NCI-H2081 (cell line): ENCODE measurements around the gene CIITA.
"Not testable (repeated sequence)": the region's sequence is repeated elsewhere in the genome, so short reads cannot be mapped to it uniquely, and the experiment has no call there.

ENCODE experiments used
- DNase-seq, 2 experiments: peaks; one replicate each; lab custom pipeline; 2025; lab: John Stamatoyannopoulos, UW

CIITA gene

DNA sequence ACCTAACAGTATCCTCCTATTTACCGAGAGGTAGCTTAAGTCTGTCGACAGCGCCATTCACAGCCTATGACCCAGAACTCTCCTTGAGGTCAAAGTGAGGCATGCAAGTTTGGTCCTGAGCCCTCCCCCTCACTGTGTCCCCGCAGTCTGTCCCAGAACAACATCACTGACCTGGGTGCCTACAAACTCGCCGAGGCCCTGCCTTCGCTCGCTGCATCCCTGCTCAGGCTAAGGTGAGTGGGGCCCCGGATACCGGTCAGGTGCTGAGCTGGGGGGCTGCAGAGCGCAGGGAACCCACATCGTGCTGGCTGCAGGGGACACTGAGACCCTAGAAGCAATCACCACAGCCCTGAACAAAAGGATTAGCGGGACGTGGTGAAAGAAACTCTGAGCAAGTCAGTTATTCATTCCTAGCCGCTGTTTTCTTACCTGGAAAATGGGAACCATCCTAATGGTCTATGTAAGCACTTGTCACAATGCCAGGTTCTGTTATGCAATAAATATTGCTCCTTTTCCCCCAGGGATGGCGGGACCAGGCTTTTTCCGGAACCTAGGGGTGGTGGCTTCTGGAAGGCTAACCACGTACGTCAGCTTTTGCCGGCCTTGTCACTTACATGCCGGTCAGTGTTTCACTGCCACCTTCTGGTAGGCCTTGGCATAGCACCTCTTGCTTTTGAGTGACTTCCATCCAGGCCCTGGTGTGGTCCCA lies 41.4 kb downstream of the CIITA start:
- DNase-seq, result peak; percentile 75 to 79

DNA sequence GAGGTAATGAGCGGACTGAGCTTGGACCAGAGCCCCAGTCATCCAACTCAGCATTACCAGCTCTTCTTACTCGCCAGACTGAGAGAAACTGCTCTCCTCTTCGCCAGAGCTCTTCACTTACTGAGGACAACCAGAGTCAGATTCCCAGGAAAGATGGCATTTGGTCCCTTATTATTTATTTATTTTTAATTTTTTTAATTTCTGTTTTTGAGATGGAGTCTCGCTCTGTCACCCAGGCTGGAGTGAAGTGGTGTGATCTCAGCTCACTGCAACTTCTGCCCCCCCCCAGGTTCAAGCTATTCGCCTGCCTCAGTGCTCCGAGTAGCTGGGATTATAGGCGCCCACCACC lies 42.0 kb downstream of the CIITA start:
- DNase-seq, result no peak

DNA sequence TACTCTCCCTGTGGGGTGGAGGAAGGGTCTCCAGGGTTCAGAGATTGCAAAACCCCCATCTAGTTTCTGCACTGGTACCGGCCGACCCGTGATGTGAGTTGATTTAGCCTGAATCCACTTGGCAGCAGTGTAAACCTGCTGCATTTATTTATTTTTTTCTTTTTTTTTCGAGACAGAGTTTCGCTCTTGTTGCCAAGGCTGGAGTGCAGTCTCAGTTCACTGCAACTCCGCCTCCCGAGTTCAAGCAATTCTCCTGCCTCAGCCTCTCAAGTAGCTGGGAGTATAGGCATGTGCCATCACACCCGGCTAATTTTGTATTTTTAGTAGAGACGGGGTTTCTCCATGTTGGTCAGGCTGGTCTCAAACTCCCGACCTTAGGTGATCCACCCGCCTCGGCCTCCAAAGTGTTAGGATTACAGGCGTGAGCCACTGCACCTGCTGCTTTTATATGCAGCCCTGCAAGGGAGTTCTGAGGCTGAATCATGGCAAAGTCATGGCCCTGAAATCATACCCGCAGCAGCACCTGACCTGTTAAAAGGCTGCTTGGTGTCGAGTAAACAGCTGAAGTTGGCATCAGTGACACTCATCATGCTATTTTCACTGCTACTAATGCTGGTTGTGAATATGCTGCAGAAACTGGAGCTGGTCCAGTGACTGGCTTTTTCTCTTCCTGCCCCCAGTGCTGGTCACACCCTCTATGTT lies 43.9 kb downstream of the CIITA start:
- no peak for DNase-seq

DNA sequence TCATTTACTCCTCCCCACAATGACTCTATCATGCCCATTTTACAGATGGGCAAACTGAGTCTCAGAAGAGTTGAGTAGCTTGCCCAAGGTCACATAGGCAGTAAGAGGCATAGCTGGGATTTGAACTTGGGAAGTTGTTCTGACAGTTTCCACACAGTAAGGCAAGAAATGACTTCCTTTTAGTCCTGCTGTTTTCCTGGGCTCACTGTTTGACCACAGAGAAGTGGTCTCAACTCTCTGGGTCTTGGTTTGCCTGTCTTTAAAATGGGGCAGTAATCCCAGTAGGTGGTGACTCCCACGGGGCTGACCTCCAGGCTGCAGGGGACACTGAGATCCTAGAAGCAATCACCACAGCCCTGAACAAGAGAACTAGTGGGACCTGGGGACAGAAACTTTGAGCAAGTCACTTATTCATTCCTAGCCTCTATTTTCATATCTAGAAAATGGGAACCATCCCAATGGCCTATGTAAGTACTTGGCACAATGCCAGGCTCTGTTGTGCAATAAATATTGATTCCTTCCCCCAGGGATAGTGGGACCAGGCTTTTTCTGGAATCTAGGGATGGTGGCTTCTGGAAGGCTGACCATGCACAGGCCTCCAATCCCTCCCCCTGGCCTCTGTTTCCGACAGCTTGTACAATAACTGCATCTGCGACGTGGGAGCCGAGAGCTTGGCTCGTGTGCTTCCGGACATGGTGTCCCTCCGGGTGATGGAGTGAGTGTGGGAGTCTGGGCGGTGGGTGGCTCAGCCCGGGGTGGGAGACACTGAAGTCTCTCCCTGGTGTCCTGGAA lies 44.7 kb downstream of the CIITA start:
- no peak for DNase-seq

DNA sequence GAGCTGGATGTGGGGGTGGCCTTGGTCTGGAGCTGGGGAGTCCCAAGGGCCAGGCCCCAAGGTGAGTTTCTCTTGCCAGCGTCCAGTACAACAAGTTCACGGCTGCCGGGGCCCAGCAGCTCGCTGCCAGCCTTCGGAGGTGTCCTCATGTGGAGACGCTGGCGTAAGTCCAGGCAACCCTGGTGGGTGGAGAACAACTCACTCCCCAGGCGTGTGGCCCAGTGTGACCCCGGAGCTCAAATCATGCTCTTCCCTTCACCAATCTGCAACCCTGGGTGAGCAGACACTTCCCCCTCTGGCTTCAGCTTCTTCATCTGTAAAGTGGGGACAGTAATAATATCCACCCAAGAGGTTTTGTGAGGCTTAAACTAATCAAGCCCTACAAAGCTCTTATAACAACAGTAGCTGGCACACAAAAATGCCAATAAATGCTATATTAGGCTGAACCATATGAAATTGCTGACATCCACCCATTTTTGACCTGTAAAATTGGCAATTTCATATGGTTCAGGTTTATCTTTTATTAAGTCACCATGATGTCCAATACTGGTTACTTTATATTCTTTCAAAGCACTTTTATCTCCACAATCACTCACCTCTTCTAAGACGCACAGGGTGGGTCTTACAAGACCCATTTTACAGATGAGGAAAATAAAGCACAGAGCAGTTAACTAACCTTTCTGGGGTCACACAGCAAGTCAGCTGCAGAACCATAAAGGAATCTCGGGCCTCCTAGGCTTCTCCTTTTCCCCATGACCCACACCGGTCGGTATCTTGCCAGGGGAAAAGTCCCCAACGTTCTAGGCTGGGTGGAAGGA lies 45.5 kb downstream of the CIITA start:
- no peak for DNase-seq

DNA sequence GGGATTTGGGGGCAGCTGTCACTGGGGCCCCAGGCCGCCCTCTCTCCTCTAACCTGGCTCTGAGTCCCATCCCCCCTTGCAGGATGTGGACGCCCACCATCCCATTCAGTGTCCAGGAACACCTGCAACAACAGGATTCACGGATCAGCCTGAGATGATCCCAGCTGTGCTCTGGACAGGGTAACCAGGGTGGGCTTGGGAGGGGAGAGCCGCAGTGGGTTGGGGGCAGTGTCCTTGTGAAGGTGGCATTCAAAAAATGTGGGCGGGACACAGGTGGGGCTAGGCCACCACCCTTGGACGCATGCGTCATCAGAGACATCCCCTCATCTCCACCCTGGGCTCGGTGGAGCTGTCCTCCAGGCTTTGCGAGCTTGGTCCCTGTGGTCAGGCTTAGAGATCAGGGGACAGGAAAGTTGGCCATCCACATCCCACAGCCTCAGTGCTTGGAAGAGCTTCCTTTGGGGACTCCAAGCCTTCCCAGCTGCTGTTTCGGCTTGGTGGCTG lies 46.2 kb downstream of the CIITA start:
- DNase-seq, result no peak

DNA sequence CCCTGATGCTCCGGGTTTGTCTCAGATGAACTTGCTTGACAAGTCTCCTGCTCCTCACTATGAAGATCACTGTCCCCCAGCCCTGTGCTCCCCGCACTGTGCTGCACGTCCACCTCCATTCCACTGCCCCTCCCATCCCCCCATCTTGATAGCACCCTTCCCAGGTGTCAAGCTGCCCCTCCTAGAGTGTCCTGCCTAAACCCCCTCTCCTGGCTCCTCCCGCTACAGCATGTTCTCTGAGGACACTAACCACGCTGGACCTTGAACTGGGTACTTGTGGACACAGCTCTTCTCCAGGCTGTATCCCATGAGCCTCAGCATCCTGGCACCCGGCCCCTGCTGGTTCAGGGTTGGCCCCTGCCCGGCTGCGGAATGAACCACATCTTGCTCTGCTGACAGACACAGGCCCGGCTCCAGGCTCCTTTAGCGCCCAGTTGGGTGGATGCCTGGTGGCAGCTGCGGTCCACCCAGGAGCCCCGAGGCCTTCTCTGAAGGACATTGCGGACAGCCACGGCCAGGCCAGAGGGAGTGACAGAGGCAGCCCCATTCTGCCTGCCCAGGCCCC lies 46.7 kb downstream of the CIITA start:
- no peak for DNase-seq

DNA sequence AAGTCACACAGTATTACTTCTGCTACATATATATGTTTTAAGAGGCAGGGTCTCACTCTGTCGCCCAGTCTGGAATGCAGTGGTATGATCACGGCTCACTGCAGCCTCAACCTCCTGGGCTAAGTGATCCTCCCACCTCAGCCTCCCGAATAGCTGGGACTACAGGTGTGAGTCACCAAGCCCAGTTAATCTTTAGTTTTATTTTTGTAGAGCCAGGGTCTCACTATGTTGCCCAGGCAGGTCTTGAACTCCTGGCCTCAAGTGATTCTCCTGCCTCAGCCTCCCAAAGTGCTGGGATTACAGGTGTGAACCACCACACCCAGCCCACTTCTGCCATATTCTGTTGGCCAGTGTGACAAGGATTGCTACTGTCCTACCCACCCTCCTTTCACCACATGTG lies 48.3 kb downstream of the CIITA start:
- not testable (repeated sequence) for DNase-seq

DNA sequence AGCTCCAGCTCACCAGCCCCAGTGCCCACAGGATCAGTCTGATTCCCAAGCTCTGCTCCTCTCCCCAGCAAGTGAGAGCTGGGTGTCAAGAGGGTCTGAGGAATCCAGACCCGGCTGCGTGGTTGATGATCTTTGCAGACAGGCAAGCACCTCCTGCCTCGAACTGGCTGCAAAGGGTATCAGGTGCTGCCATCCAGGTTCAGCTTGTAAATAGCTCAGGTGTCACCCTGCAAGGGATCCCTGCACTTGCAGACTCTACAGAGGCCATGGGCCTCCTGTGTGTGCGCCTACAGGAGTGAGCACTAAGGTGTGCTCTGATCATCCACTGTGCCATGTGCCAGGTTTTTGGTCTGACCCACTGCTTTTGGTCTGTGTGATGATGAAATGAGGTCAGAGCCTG lies 49.1 kb downstream of the CIITA start:
- no peak for DNase-seq

DNA sequence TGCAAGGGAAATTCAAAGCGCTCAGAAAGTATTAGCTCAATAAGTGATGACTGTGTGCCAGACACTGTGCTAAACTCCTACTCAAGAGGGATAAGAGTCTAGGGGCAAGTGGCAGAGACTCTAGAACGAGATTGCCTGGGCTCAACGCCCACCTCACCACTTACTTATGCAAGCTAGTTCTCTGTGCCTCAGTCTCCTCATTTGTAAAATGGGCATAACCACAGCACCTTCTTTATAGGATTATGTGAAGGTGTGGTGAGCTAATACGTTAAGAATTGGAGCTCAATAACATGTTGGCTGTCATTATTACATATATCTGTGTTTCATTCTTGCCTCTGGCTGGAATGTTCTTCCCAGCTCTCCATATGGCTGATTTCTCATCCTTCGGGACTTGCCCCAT lies 49.9 kb downstream of the CIITA start:
- DNase-seq, result no peak

DNA sequence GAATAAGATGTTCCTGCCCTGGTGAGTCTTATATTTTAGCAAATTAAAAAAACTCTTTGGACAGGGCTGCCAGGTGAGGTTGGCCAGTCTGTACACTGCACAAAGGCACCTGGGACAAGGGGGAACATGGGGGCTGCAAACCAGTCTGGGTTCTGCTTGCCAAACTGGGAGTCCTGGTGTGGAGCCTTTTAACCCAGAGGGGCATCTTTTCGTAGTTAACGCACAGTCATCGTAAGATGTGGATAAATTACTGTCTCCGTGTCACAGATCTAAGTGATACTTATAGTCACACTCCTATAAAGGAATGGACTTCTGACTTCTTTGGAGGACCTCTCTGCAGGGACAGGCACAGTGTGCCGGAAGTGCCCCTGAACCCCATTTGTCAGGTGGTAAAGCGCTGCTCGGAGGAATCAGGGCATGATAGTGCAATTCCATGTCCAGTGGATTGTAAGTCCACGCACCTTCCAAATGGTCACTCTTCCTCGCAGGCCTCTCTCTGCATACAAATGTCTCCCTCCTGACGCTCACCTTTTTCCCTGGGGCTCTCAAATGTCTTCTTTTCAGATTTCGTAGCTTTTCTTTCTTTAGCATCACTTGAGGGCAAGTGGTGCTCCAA lies 50.6 kb downstream of the CIITA start:
- DNase-seq, result no peak

DNA sequence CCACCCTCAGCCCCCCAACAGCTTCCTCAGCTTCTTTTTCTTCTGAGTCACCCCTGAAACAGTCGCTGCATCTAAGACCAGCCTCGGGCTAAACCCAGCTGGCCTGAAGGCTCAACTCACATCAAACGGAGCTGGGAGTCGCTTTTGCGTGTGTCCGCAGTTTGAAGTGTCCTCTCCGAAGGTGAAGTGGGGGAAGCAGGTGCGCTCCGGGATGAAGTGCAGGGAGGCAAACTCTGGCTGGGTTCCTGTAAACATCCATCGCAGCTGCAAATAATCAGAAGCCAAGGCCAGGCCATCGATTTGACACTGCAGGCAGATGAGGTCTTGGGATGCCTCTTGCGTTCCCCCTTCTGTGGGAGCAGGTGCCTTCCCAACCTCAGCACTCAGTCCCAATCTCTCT lies 52.1 kb downstream of the CIITA start:
- DNase-seq, result peak in 1 of 2 experiments; percentile 5

DNA sequence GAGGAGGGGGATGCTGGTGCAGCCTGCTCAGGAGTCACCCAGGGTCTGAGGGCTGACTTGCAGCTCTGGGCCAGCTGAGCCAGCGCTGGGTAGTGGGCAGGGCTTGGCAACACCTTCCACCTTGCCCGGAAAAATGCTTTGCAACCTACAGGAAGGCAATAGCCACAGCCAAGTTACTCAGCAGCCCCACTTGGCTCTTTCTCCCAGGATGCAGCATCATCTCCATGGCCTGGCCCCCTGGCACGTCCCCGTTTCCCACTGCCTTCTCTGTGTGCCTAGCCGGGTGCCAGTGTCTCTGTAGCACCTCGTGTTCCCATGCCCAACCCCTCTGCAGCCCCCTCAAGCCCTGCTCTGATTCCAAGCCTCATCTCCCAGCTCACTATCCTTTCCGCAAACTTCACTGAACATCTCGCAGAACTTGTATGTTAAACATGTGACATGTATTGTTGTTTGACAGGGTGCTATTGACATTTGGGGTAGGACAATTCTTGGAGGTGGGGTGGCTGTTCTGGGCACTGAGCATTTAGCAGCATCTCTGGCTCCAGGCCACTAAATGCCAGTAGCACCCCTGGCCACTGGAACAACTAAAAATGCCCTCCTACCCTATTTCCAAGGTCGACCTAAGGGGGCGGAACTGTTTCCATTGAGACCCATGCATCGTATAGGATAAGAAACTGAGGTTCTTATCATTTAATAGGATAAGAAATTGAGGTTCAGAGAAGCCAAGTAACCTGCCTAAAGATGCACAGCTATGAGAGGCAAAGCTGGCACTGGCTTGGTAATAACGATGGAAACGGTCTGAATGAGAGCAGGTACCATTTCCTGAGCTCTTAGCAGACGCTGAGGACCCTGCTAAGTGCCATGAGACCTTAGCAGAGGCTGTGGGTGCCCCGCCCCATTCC lies 53.1 kb downstream of the CIITA start:
- no peak for DNase-seq

DNA sequence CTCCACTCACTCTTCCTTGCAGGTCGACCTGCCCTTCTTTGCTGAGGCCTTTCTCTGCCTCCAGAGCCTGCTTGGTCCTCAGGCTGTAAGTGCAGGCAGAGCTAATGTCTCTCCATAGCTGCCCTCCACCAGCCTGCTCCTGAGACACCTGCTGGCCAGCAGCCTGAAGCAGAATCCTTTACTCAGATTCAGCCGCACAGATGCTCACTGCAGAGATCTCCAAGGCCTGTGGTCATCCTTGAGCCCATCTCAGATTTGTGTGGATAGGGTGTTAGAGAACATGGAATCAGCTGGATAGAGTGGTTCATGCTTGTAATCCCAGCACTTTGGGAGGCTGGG lies 53.7 kb downstream of the CIITA start:
- no peak for DNase-seq

DNA sequence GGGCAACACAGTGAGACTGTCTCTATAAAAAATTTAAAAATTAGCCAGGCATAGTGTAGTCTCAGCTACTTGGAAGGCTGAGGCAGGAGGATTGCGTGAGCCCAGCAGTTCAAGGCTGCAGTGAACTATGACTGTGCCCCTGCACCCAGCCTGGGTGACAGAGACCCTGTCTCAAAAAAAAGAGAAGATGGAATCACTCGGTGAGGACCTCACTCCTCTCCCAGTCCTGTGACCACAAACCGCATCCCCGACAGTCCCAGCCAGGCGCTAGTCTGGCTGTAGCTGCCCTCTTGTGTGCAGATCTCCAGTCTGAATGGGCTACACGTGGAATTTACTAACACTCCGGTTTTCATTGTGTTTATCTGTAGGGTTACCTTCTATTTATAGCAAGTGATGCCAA lies 54.1 kb downstream of the CIITA start:
- DNase-seq, result no peak

DNA sequence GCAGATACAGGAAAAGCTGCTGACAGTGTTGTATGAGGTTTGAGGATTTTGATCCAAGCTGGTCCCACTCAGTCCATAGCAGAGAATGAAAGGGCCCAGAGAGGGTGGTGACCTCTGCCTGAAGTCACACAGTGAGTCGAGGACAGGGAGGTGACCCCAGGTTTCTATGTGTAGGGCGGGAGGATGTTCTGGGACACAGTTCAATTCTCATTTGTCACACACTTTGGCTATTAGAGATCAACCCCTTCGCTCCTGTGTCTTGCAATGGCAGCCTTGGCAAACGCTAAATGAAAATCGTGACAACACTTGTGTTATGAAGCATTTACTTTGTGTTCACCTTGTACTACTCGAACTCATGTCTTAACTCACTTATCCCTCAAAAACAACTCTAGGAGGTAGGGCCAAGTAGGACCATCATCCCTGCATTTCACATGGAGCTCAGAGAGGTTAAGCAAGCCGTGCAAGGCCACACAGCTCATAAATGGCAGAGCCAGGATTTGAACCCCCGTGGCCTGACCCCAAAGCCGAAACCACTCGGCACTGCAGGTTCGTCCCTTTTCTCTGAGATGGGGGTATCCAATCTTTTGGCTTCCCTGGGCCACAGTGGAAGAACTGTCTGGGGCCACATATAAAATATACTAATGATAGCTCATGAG lies 55.1 kb downstream of the CIITA start:
- DNase-seq, result no peak

DNA sequence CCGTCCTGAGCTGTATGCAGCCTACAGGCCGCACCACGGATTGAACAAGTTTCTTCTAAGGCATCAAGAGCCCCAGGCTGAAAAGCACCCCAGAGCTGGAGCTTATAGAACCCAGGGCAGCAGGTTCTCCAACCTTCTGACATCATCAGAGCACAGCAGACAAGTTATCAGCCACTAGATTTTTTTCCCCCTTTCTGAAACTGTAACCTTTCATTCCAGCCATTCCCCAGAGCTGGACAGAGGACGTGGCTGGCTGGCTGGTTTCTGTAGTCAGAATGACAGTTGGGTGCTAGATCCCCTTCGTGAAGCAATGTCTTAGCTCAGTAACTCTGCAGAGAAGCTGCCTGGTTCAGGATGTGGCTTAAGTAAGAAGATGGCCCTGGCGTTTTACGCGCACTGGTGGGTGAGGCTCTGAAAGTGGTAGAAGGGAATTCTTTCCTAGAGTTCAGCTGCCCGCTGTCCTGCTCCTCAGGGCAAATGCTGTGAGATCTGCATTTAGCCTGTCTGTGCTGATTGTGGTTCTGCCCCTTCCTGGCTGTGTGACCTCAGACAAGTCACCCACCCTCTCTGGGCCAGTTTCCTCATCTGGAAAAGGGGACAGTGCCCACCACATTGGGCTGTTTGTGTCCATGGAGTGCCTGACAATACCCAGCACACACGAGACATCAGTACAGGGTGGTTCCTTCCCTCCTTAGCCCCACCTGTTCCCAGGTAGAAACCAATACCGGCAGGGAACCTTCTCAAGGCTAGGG lies 56.1 kb downstream of the CIITA start:
- DNase-seq, result no peak

DNA sequence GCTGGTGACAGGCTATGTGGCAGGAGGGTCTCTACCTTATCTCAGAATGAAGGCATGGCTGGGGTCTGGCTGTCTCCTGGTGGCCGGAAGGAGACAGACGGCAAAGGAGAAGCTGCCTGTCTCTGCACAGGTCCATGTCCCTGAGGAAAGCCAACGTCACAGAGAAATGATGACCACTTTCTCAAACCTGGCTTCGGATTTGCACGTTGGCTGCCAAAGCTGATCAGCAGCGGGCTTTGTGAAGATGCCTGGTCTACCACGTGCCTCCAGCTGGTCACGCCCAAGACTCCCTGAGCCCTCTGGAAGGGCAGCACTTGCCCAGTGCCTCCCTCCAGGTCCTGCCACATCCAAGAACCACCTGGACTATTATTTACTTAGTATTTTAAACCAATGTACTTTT lies 56.9 kb downstream of the CIITA start:
- no peak for DNase-seq
